H54 (cell line): ENCODE data around the gene CYB5R2.

ENCODE experiments used
- DNase-seq: peaks from one replicate; pipeline ENCODE4 v3.0.0; 2011; ENCODE audit warnings: low spot score, mixed read lengths; ENCODE audit not compliant: insufficient read length
- FAIRE-seq: peaks from 3 replicates; lab custom pipeline; 2011; peaks lifted over from hg19 to GRCh38; lab: Jason Lieb, UNC
- POLR2A ChIP-seq: IDR thresholded peaks from 2 replicates; pipeline ENCODE4 v1.6.1; 2011; ENCODE audit warnings: low read depth, mild to moderate bottlenecking, low read length

Gene CYB5R2

GRCh38 chr11:7672960-7673723, at the start of gene CYB5R2:
Gene CYB5R2 (minus strand): TSS chr11:7673500. CDS start chr11:7672825, 675 bp downstream.
- FAIRE-seq (no peak), DNase-seq (no peak)
- TF ChIP-seq POLR2A = no peak

DNA sequence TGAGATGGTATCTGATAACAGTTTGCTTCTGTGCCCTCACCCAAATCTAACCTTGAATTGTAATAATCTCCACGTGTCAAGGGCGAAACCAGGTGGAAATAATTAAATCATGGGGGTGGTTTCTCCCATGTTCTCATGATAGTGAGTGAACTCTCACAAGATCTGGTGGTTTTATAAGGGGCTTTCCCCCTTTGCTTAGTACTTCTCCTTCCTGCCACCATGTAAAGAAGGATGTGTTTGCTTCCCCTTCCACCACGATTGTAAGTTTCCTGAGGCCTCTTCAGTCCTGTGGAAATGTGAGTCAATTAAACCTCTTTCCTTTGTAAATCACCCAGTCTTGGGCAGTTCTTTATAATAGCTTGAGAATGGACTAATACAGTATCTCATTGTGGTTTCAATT, 41.5 kb upstream of the CYB5R2 start:
- DNase-seq (no peak), FAIRE-seq (no peak)
- TF ChIP-seq POLR2A = no peak

- no peak for FAIRE-seq
- no peak for TF ChIP-seq POLR2A
- no peak for DNase-seq
Observed at GRCh38 chr11:7706377-7706776, 33.1 kb upstream of the CYB5R2 start, which contains the start of gene OVCH2. Gene OVCH2 (minus strand): TSS chr11:7706477. CDS start chr11:7706394, 83 bp downstream.

GRCh38 chr11:7703740-7704139, 30.4 kb upstream of the CYB5R2 start:
- no peak for TF ChIP-seq POLR2A
- DNase-seq (no peak), FAIRE-seq (no peak)

DNA sequence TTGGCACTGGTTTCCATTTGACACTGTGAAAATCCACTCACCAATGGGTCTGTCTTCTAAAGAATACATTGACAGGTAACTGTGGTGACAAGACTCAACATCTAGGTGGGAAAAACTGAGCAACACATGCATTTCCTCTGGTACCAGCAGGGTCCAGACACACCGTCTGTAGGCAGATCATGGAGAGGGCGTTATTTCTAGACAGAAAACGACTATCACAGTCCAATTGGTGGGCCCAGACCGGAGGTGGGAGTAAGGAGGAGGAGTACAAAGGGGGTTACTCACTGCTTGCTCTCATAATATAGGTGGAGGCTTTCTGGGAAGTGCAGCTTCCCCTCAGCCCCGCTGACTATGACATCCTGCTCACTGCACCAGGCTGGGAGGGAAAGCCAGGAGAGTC, 23.1 kb upstream of the CYB5R2 start:
- DNase-seq = no peak
- TF ChIP-seq POLR2A = no peak
- no peak for FAIRE-seq

GRCh38 chr11:7694235-7694634, 20.9 kb upstream of the CYB5R2 start:
- FAIRE-seq (no peak), DNase-seq (no peak)
- no peak for TF ChIP-seq POLR2A

DNA sequence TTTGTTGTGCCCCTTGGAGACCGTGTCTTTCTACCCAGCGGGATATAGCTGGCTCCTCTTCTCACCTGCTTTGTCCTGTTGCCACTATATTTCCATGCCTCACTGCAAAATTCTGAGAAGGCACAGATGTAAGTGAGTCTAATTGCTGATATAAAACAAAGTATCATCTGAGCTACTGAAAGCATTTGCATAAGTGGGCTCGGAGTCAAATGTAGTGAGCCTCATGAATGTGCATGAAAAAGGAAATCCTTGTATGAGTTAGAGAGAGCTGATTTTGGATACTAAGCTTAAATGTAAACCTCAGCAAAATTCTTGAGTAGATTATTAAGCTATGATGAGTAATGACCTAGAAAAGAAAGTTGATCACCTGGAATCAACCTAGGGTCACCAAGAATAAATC, 19.1 kb upstream of the CYB5R2 start:
- FAIRE-seq = no peak
- DNase-seq = no peak
- no peak for TF ChIP-seq POLR2A

DNA sequence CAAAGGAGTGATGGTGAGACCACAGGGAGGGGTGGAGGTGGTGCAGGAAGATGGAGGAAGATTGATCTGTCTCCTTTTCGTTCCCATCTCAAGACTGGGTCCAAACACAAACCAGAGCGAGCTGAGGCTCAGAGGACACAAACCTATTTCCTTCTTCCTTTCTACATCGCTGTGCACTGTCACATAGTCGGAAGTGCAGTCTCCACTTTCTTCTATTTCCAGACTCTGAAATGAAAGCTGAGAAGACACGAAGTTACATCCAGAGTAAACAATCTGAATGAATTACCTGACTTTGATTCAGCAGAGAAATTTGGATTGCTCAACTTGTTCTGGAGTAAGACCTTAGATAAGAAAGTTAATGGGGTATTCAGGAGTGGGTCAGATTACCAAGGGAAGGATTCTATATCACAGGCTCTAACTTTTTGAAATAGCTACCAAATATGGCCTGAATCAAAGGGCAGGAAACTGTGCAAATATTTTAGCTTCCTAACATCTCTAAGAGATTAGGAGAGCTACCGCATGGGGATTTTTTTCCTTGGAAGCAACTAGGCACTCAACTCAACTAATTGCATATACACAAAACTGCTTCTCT, 18.6 kb upstream of the CYB5R2 start:
- DNase-seq (no peak), FAIRE-seq (no peak)
- no peak for TF ChIP-seq POLR2A

- no peak for FAIRE-seq
Observed at GRCh38 chr11:7690648-7691047, 17.3 kb upstream of the CYB5R2 start.

GRCh38 chr11:7689239-7689638, 15.9 kb upstream of the CYB5R2 start:
- TF ChIP-seq POLR2A = no peak
- FAIRE-seq (no peak), DNase-seq (no peak)

More at GRCh38 chr11:7690648-7691047, 17.3 kb upstream of the CYB5R2 start:
- no peak for TF ChIP-seq POLR2A
- no peak for DNase-seq

- no peak for FAIRE-seq
- DNase-seq = no peak
- TF ChIP-seq POLR2A = no peak
Observed at GRCh38 chr11:7688238-7688826, 15.0 kb upstream of the CYB5R2 start.

- no peak for DNase-seq
- no peak for TF ChIP-seq POLR2A
- FAIRE-seq = no peak
Observed at GRCh38 chr11:7687386-7687785, 14.1 kb upstream of the CYB5R2 start.

DNA sequence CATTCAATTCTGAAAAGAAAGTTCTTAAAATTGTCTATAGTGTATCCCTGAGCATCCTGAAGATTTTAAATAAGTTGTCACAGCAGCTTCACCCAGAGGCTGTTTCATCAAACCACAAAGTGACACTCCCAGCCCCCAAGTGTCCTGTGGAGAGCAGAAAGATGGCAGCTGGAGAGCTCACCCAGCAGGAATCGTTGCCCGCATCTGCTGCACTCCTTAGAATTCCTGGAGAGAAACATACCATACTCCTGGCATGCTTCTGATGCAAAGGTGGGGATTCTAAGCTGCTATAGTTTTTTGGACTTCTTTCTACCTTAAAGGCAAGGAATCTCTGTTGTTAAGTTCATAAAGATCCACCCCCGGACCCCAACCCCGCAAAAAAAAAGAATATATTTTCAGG, 13.5 kb upstream of the CYB5R2 start:
- TF ChIP-seq POLR2A = no peak
- DNase-seq (no peak), FAIRE-seq (no peak)

- TF ChIP-seq POLR2A = no peak
- DNase-seq = no peak
- no peak for FAIRE-seq
Observed at GRCh38 chr11:7683571-7683970, 10.3 kb upstream of the CYB5R2 start.
